Kidney epithelial cell (primary cell): ENCODE data around the gene LMO1. TPM values are rescaled to one million over a fixed set of nuclear protein-coding genes. Genes with fewer than 3 reads are reported as not detected.

Experiments
- DNase-seq: peaks from one replicate; pipeline ENCODE4 v3.0.0-alpha.2; 2010; ENCODE audit warnings: low read depth
- H3K27me3 ChIP-seq: 2 replicates; pipeline ENCODE4 v1.6.0; 2011; ENCODE audit warnings: low read length; ENCODE audit not compliant: control insufficient read depth, insufficient read depth
- H3K36me3 ChIP-seq: 2 replicates; pipeline ENCODE4 v1.5.1; 2011; ENCODE audit warnings: low read length; ENCODE audit not compliant: control insufficient read depth, insufficient read depth
- H3K4me3 ChIP-seq: 2 replicates; pipeline ENCODE4 v1.5.1; 2011; ENCODE audit warnings: low read depth, mild to moderate bottlenecking, control low read depth, low read length
- total RNA-seq: library from RNA; depleted of rRNA; stranded (reverse); fragments of >200 nt; gene quantifications from 2 replicates; pipeline ENCODE4 v1.2.3, GENCODE V29; 2015
- TF ChIP-seq, protein P1 (sequence below): IDR thresholded peaks from 2 replicates; pipeline ENCODE4 v1.5.1; 2011; ENCODE audit warnings: mild to moderate bottlenecking, moderate library complexity, low read length, control low read depth, inconsistent platforms; ENCODE audit not compliant: insufficient read depth, poor library complexity, severe bottlenecking

Gene LMO1
- total RNA-seq, 1 donor from 2014 or later: 0.50 TPM

- peaks cover 17% of the 10 kb centered on the region for H3K27me3 ChIP-seq
- no peaks in the 10 kb centered on the region for H3K36me3 ChIP-seq
- no peak overlapping the region for H3K4me3 ChIP-seq
- TF ChIP-seq, protein P1, sequence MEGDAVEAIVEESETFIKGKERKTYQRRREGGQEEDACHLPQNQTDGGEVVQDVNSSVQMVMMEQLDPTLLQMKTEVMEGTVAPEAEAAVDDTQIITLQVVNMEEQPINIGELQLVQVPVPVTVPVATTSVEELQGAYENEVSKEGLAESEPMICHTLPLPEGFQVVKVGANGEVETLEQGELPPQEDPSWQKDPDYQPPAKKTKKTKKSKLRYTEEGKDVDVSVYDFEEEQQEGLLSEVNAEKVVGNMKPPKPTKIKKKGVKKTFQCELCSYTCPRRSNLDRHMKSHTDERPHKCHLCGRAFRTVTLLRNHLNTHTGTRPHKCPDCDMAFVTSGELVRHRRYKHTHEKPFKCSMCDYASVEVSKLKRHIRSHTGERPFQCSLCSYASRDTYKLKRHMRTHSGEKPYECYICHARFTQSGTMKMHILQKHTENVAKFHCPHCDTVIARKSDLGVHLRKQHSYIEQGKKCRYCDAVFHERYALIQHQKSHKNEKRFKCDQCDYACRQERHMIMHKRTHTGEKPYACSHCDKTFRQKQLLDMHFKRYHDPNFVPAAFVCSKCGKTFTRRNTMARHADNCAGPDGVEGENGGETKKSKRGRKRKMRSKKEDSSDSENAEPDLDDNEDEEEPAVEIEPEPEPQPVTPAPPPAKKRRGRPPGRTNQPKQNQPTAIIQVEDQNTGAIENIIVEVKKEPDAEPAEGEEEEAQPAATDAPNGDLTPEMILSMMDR: no peak
- no peak for DNase-seq
Observed at GRCh38 chr11:8296872-8297271, 33.2 kb upstream of the LMO1 start.

DNA sequence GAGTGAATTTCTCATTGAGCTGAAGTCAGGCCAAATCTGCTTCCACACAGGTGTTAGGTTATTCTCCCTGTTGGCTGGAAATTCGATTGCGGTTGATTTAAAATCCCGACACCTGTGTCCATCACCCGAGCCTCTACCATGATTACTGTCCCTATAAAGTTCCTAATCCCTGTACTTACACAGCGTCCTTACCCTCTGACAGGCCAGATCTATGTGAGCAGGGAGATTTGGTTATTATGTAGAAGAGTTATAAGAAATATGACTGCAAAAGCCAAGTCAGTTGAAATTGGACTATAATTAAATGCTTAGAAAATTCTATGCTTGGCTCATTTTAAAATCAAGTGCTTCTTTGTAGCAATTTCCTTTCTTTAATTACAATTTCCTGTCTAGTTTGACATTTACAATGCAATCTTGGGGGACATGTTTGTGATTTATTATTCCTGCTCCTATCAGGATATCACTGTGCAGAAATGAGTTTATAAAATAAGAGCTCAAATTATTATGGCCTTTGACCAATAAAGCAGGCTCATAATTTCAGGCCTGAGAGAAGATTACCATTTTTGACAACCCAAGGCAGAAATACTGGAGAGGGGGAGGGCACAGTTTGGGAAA, 32.5 kb upstream of the LMO1 start:
- Histone ChIP-seq H3K4me3 (no peak overlapping the region), H3K27me3 (peaks cover 17% of the 10 kb centered on the region), H3K36me3 (no peaks in the 10 kb centered on the region)
- TF ChIP-seq, protein P1: no peak
- no peak for DNase-seq

- H3K4me3 ChIP-seq: no peak overlapping the region
- no peak for DNase-seq
- no peaks in the 10 kb centered on the region for H3K36me3 ChIP-seq
- H3K27me3 ChIP-seq: peaks cover 19% of the 10 kb centered on the region
- TF ChIP-seq, protein P1: no peak
Observed at GRCh38 chr11:8294251-8294935, 30.7 kb upstream of the LMO1 start.

DNA sequence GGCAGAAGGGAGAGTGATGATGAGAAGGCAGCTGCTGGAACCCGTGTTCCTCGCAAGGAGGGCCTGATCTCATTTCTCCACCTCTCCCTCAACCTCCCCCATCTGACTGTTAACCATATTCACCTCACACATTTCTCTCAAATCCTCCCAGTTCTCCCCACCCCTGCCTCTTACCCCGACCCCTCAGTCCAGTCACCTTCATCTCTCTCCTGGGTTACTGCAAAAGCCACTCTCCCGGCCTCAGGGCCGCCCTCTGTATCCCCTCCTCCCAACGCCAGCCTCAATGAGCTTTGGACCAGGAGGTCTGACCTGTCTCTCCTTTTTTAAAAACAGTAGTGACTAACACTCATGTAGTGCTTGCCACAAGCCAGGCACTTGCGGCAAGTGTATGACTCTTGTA, 29.5 kb upstream of the LMO1 start:
- peaks cover 16% of the 10 kb centered on the region for H3K27me3 ChIP-seq

DNA sequence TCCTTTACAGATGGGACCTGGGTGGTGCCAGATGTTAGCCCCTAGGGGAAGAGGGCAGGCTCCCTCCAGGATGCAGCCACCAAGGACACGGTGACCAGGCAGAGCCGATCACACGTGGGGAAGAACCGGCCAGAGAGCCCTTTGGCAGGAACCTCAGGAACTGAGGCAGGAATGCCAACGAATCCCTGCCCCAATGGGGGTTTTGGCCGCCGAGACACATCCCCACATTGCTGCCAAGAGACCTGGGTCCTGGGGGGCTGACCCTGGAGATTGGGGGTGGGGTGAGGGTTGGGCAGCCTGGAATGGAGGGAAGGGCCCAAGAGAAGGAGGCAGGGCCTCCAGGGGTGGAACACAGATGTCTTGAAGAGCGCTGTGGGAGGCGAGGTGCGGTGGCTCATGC, 28.7 kb upstream of the LMO1 start:
- H3K27me3 ChIP-seq: peaks cover 16% of the 10 kb centered on the region

More for the DNA sequence above, 29.5 kb upstream of the LMO1 start:
- Histone ChIP-seq H3K36me3 (no peaks in the 10 kb centered on the region), H3K4me3 (no peak overlapping the region)
- DNase-seq: no peak
- TF ChIP-seq, protein P1: no peak

More for the DNA sequence above, 28.7 kb upstream of the LMO1 start:
- TF ChIP-seq, protein P1: no peak
- Histone ChIP-seq H3K4me3 (no peak overlapping the region), H3K36me3 (no peaks in the 10 kb centered on the region)
- DNase-seq: no peak
